Aorta (tissue), 5 donors: ENCODE measurements around the gene TAOK3. TPM values are rescaled to one million over a fixed set of nuclear protein-coding genes. Genes with fewer than 3 reads are reported as not detected.
"Not testable (repeated sequence)": the region's sequence is repeated elsewhere in the genome, so short reads cannot be mapped to it uniquely, and the experiment has no call there.

Experiments used
- ATAC-seq: fragments of 200-7000 bp; cut with Tn5 transposase; one replicate; pipeline ENCODE4 v1.9.1; 2022; ENCODE audit warnings: moderate library complexity; ENCODE audit not compliant: low FRiP score
- DNase-seq, 2 donors: peaks; one replicate each; pipeline ENCODE4 v3.0.0-alpha.2; 2020
- H3K27ac ChIP-seq, 2 donors: one replicate each; pipeline ENCODE4 v1.5.1; 2013; ENCODE audit warnings: low read length in 2 of 2, mild to moderate bottlenecking in 2 of 2, moderate library complexity in 2 of 2, control low read depth in 1 of 2, inconsistent platforms in 1 of 2, low read depth in 1 of 2
- H3K27me3 ChIP-seq, 2 donors: one replicate each; pipeline ENCODE4 v1.6.1; 2013; ENCODE audit warnings: control low read depth in 1 of 2, low read length in 1 of 2, mild to moderate bottlenecking in 1 of 2, moderate library complexity in 1 of 2; ENCODE audit not compliant: insufficient read depth in 2 of 2, control insufficient read depth in 1 of 2
- H3K36me3 ChIP-seq, 2 donors: one replicate each; pipeline ENCODE4 v1.6.1; 2013; ENCODE audit warnings: control low read depth in 1 of 2, low read length in 1 of 2, mild to moderate bottlenecking in 1 of 2; ENCODE audit not compliant: insufficient read depth in 2 of 2, control insufficient read depth in 1 of 2
- H3K4me1 ChIP-seq, 2 donors: one replicate each; pipeline ENCODE4 v1.6.1; 2013; ENCODE audit warnings: low read length in 2 of 2, control low read depth in 1 of 2, mild to moderate bottlenecking in 1 of 2, moderate library complexity in 1 of 2; ENCODE audit not compliant: insufficient read depth in 2 of 2, control insufficient read depth in 1 of 2
- H3K4me3 ChIP-seq, 2 donors: one replicate each; pipeline ENCODE4 v1.5.1; 2013; ENCODE audit warnings: low read length in 2 of 2, control low read depth in 1 of 2, mild to moderate bottlenecking in 1 of 2
- H3K9me3 ChIP-seq: one replicate; pipeline ENCODE4 v1.6.1; 2013; ENCODE audit warnings: mild to moderate bottlenecking, low read length; ENCODE audit not compliant: control insufficient read depth
- WGBS, 2 donors: extraction: QIAGEN DNeasy Blood & Tissue Kit; methylation state at CpG; one replicate each; pipeline ENCODE4 v1.1.7; 2013; 5-methylcytosine and 5-hydroxymethylcytosine counted together
- intact Hi-C, 2 donors: fragments of 100-400 bp; cut with DNase I; formaldehyde crosslinking; loops; one replicate each; pipeline versions ENCODE4 v1.14.2 to v1.15.0; 2022
- polyA plus RNA-seq, 2 donors: library from polyadenylated mRNA; stranded (reverse); fragments of 200-250 nt; gene quantifications; one replicate each; pipeline ENCODE4 v1.2.3, GENCODE V29; 2013
- total RNA-seq, 2 donors: library from RNA; stranded (reverse); fragmentation: NEBNext Ultra II Directional; extraction: Animal tissue kit (Norgen Biotek cat#: 25700); gene quantifications; one replicate each; pipeline ENCODE4 v1.2.1, GENCODE V29; 2021
- donor health status: healthy with polysubstance abuse.
- donor health status: Bipolar disorder and iron deficiency.
- donor health status: DM: no; HTN: no; CAD: no.
- donor health status: DM: no; HTN: no; CAD: no.
- donor health status: DM: yes; HTN: yes; CAD: no.

The TAOK3 gene
- total and polyA plus RNA-seq, 4 donors, result 14.9 to 45.4 (median 31.0) TPM

DNA sequence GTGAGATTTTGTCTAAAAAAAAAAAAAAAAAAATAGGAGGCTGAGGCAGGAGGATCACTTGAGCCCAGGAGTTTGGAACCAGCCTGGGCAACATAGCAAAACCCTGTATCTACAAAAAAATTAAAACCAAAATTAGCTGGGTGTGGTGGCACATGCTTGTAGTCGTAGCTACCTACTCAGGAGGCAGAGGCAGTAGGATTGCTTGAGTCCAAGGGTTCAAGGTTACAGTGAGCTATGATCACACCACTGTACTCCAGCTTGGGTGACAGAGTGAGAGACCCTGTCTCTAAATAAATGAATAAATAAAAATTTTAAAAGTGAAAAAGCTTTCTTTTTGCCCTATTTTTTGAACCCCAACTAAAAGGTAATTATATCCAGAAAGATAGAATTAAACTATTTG is 123.2 kb downstream of the TAOK3 start:
- WGBS, 2 donors, result 96 to 100% methylated on average over 1 of the region's 1 CpG
- Histone ChIP-seq H3K27me3 (no peaks in the 10 kb centered on the region), H3K36me3 (no peaks in the 10 kb centered on the region), H3K27ac (no peak overlapping the region), H3K9me3 (no peaks in the 10 kb centered on the region), H3K4me3 (no peak overlapping the region), H3K4me1 (no peaks in the 10 kb centered on the region)
- no peak for DNase-seq
- intact Hi-C loops, result no loop called here
- ATAC-seq, result no peak

DNA sequence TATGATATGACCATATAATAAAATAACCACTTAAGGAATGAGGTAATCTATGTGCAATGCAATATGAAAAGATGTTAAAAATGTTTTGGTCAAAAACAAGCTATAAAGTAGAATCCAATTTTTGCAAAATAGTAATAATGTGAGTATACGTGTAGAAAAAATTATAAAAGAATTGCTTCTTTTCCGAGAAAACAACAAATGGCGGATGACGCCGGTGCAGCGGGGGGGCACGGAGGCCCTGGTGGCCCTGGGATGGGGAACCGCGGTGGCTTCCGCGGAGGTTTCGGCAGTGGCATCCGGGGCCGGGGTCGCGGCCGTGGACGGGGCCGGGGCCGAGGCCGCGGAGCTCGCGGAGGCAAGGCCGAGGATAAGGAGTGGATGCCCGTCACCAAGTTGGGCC is 126.8 kb downstream of the TAOK3 start:
- 97% methylated on average over 14 to 17 of the region's 26 CpGs for WGBS, 2 donors
- H3K9me3 ChIP-seq, ATAC-seq, H3K36me3 ChIP-seq, DNase-seq, H3K4me3 ChIP-seq, H3K27ac ChIP-seq, intact Hi-C loops, H3K27me3 ChIP-seq, H3K4me1 ChIP-seq: not testable (repeated sequence)

DNA sequence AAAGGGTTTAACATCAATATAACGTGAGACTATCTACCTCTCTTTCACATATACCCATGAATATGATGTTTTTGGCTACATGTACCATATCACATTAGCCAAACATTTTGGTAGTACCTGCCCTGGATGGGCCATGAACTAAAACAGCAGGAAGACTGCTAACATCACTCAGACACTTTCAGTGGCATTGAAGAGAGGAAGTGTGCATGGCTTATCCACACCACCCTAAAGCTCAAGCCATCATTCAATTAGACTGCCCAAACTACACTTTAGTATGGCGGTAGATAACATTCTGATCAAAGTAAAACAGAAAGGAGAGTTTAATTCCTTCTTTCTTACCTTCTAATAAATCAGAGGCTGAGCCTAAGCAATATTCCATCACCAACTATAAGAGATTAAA is 133.8 kb downstream of the TAOK3 start:
- WGBS, 2 donors, result 85 to 91% methylated on average over 2 of the region's 2 CpGs
- Histone ChIP-seq H3K9me3 (no peaks in the 10 kb centered on the region), H3K4me1 (no peaks in the 10 kb centered on the region), H3K4me3 (no peak overlapping the region), H3K27ac (no peak overlapping the region), H3K27me3 (no peaks in the 10 kb centered on the region), H3K36me3 (no peaks in the 10 kb centered on the region)
- no peak for DNase-seq
- intact Hi-C loops, result no loop called here
- ATAC-seq, result no peak

DNA sequence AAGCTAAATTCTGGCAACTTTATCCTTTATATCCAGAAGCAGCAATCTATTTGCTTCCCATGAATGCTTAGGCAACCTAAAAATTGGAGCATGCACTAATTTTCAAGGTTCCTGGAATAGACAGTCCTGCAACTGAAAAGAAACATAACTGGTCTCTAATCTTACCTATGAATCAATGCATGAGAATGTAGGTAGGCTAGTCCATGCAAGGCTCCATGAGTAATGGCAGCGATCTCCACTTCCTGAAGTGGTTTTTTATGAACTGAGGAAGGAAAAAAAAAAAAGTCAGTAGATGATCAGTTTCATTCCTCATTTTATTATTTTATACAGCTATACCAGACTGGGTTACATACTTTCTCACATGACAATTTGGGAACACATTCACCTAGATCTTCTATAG is 134.8 kb downstream of the TAOK3 start:
- Histone ChIP-seq H3K36me3 (no peaks in the 10 kb centered on the region), H3K4me3 (no peak overlapping the region), H3K4me1 (no peaks in the 10 kb centered on the region), H3K27me3 (no peaks in the 10 kb centered on the region), H3K27ac (no peak overlapping the region), H3K9me3 (no peaks in the 10 kb centered on the region)
- 79 to 88% methylated on average over 1 of the region's 1 CpG for WGBS, 2 donors
- no peak for DNase-seq
- no peak for ATAC-seq
- intact Hi-C loops, result no loop called here

DNA sequence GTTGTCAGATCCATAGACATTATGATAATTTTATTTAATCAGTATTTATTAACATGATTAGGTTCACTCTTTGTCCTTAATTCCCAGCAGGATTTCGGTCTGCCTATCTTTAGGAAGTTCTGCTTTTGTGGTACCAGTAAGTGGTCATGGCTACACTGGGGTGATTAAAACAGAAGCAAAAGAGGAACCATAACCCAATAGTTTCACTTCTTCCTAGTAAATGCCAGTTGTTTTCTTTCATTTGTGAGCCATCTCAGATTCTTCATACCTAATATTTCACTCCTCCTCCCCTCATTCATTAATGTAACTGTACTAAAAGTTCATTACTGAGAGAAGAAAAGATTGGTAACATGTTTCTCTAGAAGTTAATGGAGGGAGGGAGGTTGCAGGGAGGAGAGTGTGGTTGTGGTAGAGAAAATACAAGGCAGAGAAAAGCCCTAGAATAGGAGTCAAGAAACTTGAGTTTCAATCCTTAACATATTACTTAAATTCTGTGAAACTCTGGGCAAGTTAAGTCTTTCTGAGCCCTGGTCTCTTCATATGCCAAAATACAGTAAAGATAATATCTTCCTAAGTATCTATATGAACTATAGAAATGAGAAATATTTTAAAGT is 135.5 kb downstream of the TAOK3 start:
- H3K4me1 ChIP-seq, result no peaks in the 10 kb centered on the region
- no peaks in the 10 kb centered on the region for H3K27me3 ChIP-seq
- no peak overlapping the region for H3K27ac ChIP-seq
- intact Hi-C loops, result no loop called here
- H3K9me3 ChIP-seq, result no peaks in the 10 kb centered on the region
- WGBS, 2 donors, result 82 to 92% methylated on average over 1 of the region's 1 CpG
- ATAC-seq, result no peak
- H3K36me3 ChIP-seq, result no peaks in the 10 kb centered on the region
- DNase-seq, result no peak
- H3K4me3 ChIP-seq, result no peak overlapping the region

- Histone ChIP-seq H3K9me3 (no peaks in the 10 kb centered on the region), H3K4me3 (no peak overlapping the region), H3K36me3 (no peaks in the 10 kb centered on the region), H3K4me1 (no peaks in the 10 kb centered on the region), H3K27ac (no peak overlapping the region), H3K27me3 (no peaks in the 10 kb centered on the region)
- intact Hi-C loops, result no loop called here
- DNase-seq (no peak), ATAC-seq (no peak)
These were observed 152.0 kb downstream of the TAOK3 start for GRCh38 chr12:118220702-118221101.

DNA sequence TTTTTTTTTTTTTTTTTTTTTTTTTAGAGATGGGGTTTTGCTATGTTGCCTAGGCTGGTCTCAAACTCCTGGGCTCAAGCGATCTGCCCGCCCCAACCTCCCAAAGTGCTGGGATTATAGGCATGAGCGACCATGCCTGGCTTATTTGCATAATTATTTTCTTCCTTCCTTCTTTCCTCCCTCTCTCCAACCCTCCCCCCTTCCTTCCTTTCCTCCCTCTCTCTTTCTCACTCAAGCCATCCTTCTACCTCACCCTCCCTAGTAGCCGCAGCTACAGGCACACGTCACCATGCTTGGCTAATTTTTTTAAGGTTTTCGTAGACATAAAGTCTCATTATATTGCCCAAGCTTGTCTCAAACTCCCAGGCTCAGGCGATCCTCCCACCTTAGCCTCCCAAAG is 152.9 kb downstream of the TAOK3 start:
- H3K4me3 ChIP-seq, result no peak overlapping the region
- no peak overlapping the region for H3K27ac ChIP-seq
- intact Hi-C loops, result no loop called here
- no peaks in the 10 kb centered on the region for H3K9me3 ChIP-seq
- no peak for DNase-seq
- ATAC-seq, result no peak
- no peaks in the 10 kb centered on the region for H3K4me1 ChIP-seq
- H3K27me3 ChIP-seq, result no peaks in the 10 kb centered on the region
- no peaks in the 10 kb centered on the region for H3K36me3 ChIP-seq
- WGBS, 2 donors, result 92 to 94% methylated on average over 7 of the region's 7 CpGs

GRCh38 chr12:118219106-118219505 is 153.6 kb downstream of the TAOK3 start:
- WGBS, 2 donors, result 94 to 97% methylated on average over 5 of the region's 5 CpGs
- intact Hi-C loops, result no loop called here
- no peak overlapping the region for H3K27ac ChIP-seq

DNA sequence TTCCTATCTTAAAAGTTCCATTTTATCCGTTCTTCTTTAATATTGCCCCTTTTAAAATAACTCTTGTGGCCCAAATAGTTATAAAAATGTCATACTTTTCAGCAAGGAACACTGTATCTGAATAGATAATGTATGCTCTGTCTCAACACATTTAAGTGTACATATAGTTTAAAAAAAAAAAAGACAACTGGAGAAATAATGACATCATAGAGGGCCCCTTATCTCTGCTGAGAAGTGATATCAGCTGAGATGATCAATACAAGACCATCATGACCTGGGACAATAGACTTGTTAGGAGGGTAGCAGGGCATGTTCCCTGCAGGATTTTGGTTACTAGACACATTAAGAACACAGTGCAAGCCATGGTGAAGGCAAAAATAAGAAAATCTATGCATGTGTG is 159.3 kb downstream of the TAOK3 start:
- intact Hi-C loops, result no loop called here
- Histone ChIP-seq H3K27me3 (no peaks in the 10 kb centered on the region), H3K4me3 (no peak overlapping the region), H3K4me1 (no peaks in the 10 kb centered on the region), H3K36me3 (peaks cover 0 to 2% of the 10 kb centered on the region in 2 donors), H3K9me3 (no peaks in the 10 kb centered on the region), H3K27ac (no peak overlapping the region)
- no peak for DNase-seq
- no peak for ATAC-seq
- WGBS, 2 donors, result 86 to 95% methylated on average over 1 of the region's 1 CpG

More at GRCh38 chr12:118219106-118219505, 153.6 kb downstream of the TAOK3 start:
- Histone ChIP-seq H3K27me3 (no peaks in the 10 kb centered on the region), H3K9me3 (no peaks in the 10 kb centered on the region), H3K4me3 (no peak overlapping the region), H3K36me3 (no peaks in the 10 kb centered on the region), H3K4me1 (no peaks in the 10 kb centered on the region)
- DNase-seq (no peak), ATAC-seq (no peak)
